ENCODE measurements around the gene ABCC6. TPM values are rescaled to one million over a fixed set of nuclear protein-coding genes. Genes with fewer than 3 reads are reported as not detected.

Gene ABCC6
- total and polyA plus RNA-seq, 10 of the 15 experiments (the other 5 are each of a cell fraction or from before 2014, with no cell fraction given): 0.05 to 0.13 (median 0.06) TPM; not detected in 5

- no peak overlapping the region for H3K4me2 ChIP-seq (ENCODE audit: control insufficient read depth, insufficient read depth)
- DNase-seq (ENCODE audit: low read depth, low spot score) (no peak), FAIRE-seq (no peak), ATAC-seq (no peak)
- no peaks in the 10 kb centered on the region for H3K4me1 ChIP-seq (ENCODE audit: control insufficient read depth, insufficient read depth, low read length)
- no peaks in the 10 kb centered on the region for H3K27me3 ChIP-seq (replicated peaks in 1 of 2; ENCODE audit: control insufficient read depth in 2 of 2, insufficient read depth in 2 of 2, low read length in 1 of 2)
- ChIA-PET POLR2A (no interaction called here), RAD21 (ENCODE audit: unreplicated experiment) (no interaction called here), CTCF (no interaction called here), SMC1A (ENCODE audit: uncharacterized antibody, unreplicated experiment) (no interaction called here)
- in situ Hi-C loops (cut with MboI): no loop called here
- intact Hi-C loops (cut with micrococcal nuclease; ENCODE audit: unreplicated experiment): no loop called here
- BruUV-seq (replicated peaks): no TSS peak
- no peak overlapping the region for H3K27ac ChIP-seq (ENCODE audit: control insufficient read depth, insufficient read depth)
- H4K20me1 ChIP-seq (ENCODE audit: control insufficient read depth, insufficient read depth): no peaks in the 10 kb centered on the region
- WGBS (ENCODE audit: insufficient coverage, insufficient replicate concordance, low lambda C conversion rate, missing lambda C conversion rate): 13% methylated on average over 3 of the region's 3 CpGs
- no peak overlapping the region for H3K4me3 ChIP-seq
- no peaks in the 10 kb centered on the region for H3K36me3 ChIP-seq (ENCODE audit: control insufficient read depth in 2 of 2, insufficient read depth in 2 of 2, low read length in 1 of 2)
- peaks cover 7% of the 10 kb centered on the region; the same call in 2 of the 3 replicates for H3K9me3 ChIP-seq (replicated peaks; ENCODE audit: control insufficient read depth, insufficient read depth, low read length)
- no peaks in the 10 kb centered on the region for H3K79me2 ChIP-seq (ENCODE audit: control insufficient read depth, insufficient read depth, low read length)
- H3K9ac ChIP-seq (ENCODE audit: control insufficient read depth, insufficient read depth, low read length): no peak overlapping the region
- H2AFZ ChIP-seq (ENCODE audit: control insufficient read depth, low read depth, low read length): no peak overlapping the region
- peak; percentile 10 for TF ChIP-seq E4F1 (IDR thresholded peaks at IDR 0.05; ENCODE audit: borderline replicate concordance, partially characterized antibody)
- TF ChIP-seq CUX1 (IDR thresholded peaks at IDR 0.05; ENCODE audit: insufficient replicate concordance, low read depth, low read length): no peak
- TF ChIP-seq RB1 (IDR thresholded peaks at IDR 0.05; ENCODE audit: borderline replicate concordance): no peak
- no peak for TF ChIP-seq CTCF (IDR thresholded peaks at IDR 0.05 in 2 of 3, conservative IDR thresholded peaks at IDR 0.05 in 1 of 3; ENCODE audit: control insufficient read depth in 2 of 3, extremely low read depth in 1 of 3, insufficient read depth in 1 of 3, low read depth in 3 of 3, low read length in 3 of 3)
- no peak for TF ChIP-seq SKIL (IDR thresholded peaks at IDR 0.05; ENCODE audit: low read depth, poor library complexity, severe bottlenecking)
- 0 out of 2 replicates have a peak, but pooled peaks have one; percentile 17 for TF ChIP-seq IRF5 (IDR thresholded peaks at IDR 0.05; ENCODE audit: borderline replicate concordance)
Observed at GRCh38 chr16:16155234-16155633, 68.1 kb downstream of the ABCC6 start.

All from GM12878 (cell line).